HCT116 (cell line): ENCODE results near the gene SDE2. TPM values are rescaled to one million over a fixed set of nuclear protein-coding genes. Genes with fewer than 3 reads are reported as not detected.

Experiments
- ATAC-seq: fragments of 200-7000 bp; cut with Tn5 transposase; 2 replicates; pipeline ENCODE4 v1.9.1; 2020; ENCODE audit warnings: mild to moderate bottlenecking, moderate library complexity
- BruUV-seq: library from RNA; stranded (reverse); fragments of 400-500 nt; replicated peaks from 2 replicates; lab custom pipeline; 2021; lab: Mats Ljungman, UMichigan
- CTCF ChIA-PET: fragments of 300-600 bp; sonication (Branson Sonifier 250); formaldehyde crosslinking; loops from one replicate; lab custom pipeline; 2021; ENCODE audit warnings: antibody characterized with exemption; lab: Charles Lee
- POLR2A ChIA-PET: fragments of 300-600, 350-600 bp; sonication (Branson Sonifier 250); formaldehyde crosslinking; loops from one replicate; lab custom pipeline; 2021; ENCODE audit warnings: antibody characterized with exemption; lab: Charles Lee
- RAD21 ChIA-PET, 2 experiments: fragments of 300-600 bp; sonication (Branson Sonifier 250); formaldehyde crosslinking; loops; one replicate each; lab custom pipeline; 2023; ENCODE audit warnings: low total read pairs in 2 of 2; ENCODE audit not compliant: uncharacterized antibody in 2 of 2, unreplicated experiment in 2 of 2, low non-redundant PET in 1 of 2; lab: Charles Lee
- DNase-seq: peaks from one replicate; pipeline ENCODE4 v3.0.0-alpha.2; 2010; ENCODE audit warnings: low read depth, low spot score
- H2AFZ ChIP-seq: fragments of 200-600 bp; shearing (Covaris generic), sonication (generic); 2 replicates; pipeline ENCODE4 v1.6.1; 2017; ENCODE audit warnings: low read depth, mixed run types, mixed read lengths, antibody characterized with exemption, low read length; ENCODE audit not compliant: poor library complexity, severe bottlenecking
- H3K27ac ChIP-seq: 2 replicates; pipeline ENCODE4 v1.5.1; 2012; ENCODE audit warnings: low read depth, low read length
- H3K27me3 ChIP-seq: fragments of 200-600 bp; sonication (generic); 2 replicates; pipeline ENCODE4 v1.6.1; 2016; ENCODE audit warnings: mixed run types, low read length, mixed read lengths; ENCODE audit not compliant: insufficient read depth
- H3K36me3 ChIP-seq, 2 experiments: fragments of 200-500 bp in 1 of 2; fragments of 200-600 bp in 1 of 2; sonication (Bioruptor generic) in 1 of 2; sonication (generic) in 1 of 2; 2 replicates each; pipeline versions ENCODE4 v1.5.1 to v1.6.1; 2014 to 2016; ENCODE audit warnings: low read length in 2 of 2, inconsistent platforms in 1 of 2, mixed read lengths in 1 of 2, mixed run types in 1 of 2; ENCODE audit not compliant: insufficient read depth in 2 of 2, control insufficient read depth in 1 of 2
- H3K4me1 ChIP-seq, 2 experiments: fragments of 200-600 bp in 1 of 2; sonication (generic) in 1 of 2; 2 replicates each; pipeline versions ENCODE4 v1.5.1 to v1.6.1; 2012 to 2017; ENCODE audit warnings: low read length in 2 of 2, inconsistent platforms in 1 of 2, mild to moderate bottlenecking in 1 of 2, mixed read lengths in 1 of 2, mixed run types in 1 of 2, moderate library complexity in 1 of 2; ENCODE audit not compliant: insufficient read depth in 2 of 2, control insufficient read depth in 1 of 2
- H3K4me2 ChIP-seq: fragments of 200-600 bp; sonication (generic); 2 replicates; pipeline ENCODE4 v1.6.1; 2017; ENCODE audit warnings: mixed run types, low read length, mixed read lengths
- H3K4me3 ChIP-seq, 2 experiments: fragments of 200-600 bp in 1 of 2; sonication (generic) in 1 of 2; replicated peaks in 1 of 2; 2 replicates each; pipeline ENCODE4 v1.5.1; 2011 to 2016; ENCODE audit warnings: low read length in 2 of 2, control low read depth in 1 of 2, low read depth in 1 of 2, mild to moderate bottlenecking in 1 of 2, mixed read lengths in 1 of 2, mixed run types in 1 of 2
- H3K79me2 ChIP-seq: fragments of 200-600 bp; sonication (generic); 2 replicates; pipeline ENCODE4 v1.6.1; 2017; ENCODE audit warnings: mild to moderate bottlenecking, mixed run types, low read length, moderate library complexity, mixed read lengths; ENCODE audit not compliant: insufficient read depth
- H3K9ac ChIP-seq: fragments of 200-600 bp; sonication (generic); 2 replicates; pipeline ENCODE4 v1.6.1; 2016; ENCODE audit warnings: low read length, mixed read lengths
- H3K9me2 ChIP-seq: fragments of 200-600 bp; sonication (generic), shearing (Covaris generic); 2 replicates; pipeline ENCODE4 v1.6.1; 2017; ENCODE audit warnings: mixed run types, mild to moderate bottlenecking, moderate library complexity; ENCODE audit not compliant: insufficient read depth
- H3K9me3 ChIP-seq, 2 experiments: fragments of 200-500 bp in 1 of 2; fragments of 200-600 bp in 1 of 2; sonication (Bioruptor generic) in 1 of 2; sonication (generic) in 1 of 2; 2 replicates each; pipeline ENCODE4 v1.6.1; 2014 to 2017; ENCODE audit warnings: low read length in 2 of 2, mixed read lengths in 2 of 2, inconsistent platforms in 1 of 2, low read depth in 1 of 2, mild to moderate bottlenecking in 1 of 2, mixed run types in 1 of 2, moderate library complexity in 1 of 2; ENCODE audit not compliant: control insufficient read depth in 1 of 2, insufficient read depth in 1 of 2
- H4K20me1 ChIP-seq: fragments of 200-600 bp; sonication (generic), shearing (Covaris generic); 2 replicates; pipeline ENCODE4 v1.6.1; 2017; ENCODE audit warnings: mixed run types, mild to moderate bottlenecking, moderate library complexity; ENCODE audit not compliant: insufficient read depth
- EGR1 ChIP-seq: IDR thresholded peaks from 2 replicates; pipeline ENCODE4 v1.6.1; 2012; ENCODE audit warnings: low read depth
- EZH2 ChIP-seq: fragments of 200-600 bp; sonication (generic); IDR thresholded peaks from 2 replicates; pipeline ENCODE4 v1.6.1; 2017; ENCODE audit warnings: antibody characterized with exemption, mixed run types
- EZH2phosphoT487 ChIP-seq: fragments of 200-600 bp; IDR thresholded peaks from 2 replicates; pipeline ENCODE4 v1.6.1; 2018; ENCODE audit warnings: antibody characterized with exemption, borderline replicate concordance
- JUND ChIP-seq: IDR thresholded peaks from 2 replicates; pipeline ENCODE4 v1.6.1; 2012
- POLR2AphosphoS5 ChIP-seq: IDR thresholded peaks from 2 replicates; pipeline ENCODE4 v1.6.1; 2011; ENCODE audit warnings: mild to moderate bottlenecking, low read depth, low read length, moderate library complexity
- SIN3A ChIP-seq: IDR thresholded peaks from 2 replicates; pipeline ENCODE4 v1.6.1; 2012; ENCODE audit warnings: low read depth
- ZBTB33 ChIP-seq: IDR thresholded peaks from 2 replicates; pipeline ENCODE4 v1.6.1; 2011; ENCODE audit warnings: mild to moderate bottlenecking, low read length, moderate library complexity; ENCODE audit not compliant: insufficient replicate concordance; ENCODE audit errors: extremely low read depth
- ZFX ChIP-seq: fragments of 450-650 bp; IDR thresholded peaks from 2 replicates; pipeline ENCODE4 v1.6.1; 2017
- intact Hi-C: fragments of 100-400 bp; cut with micrococcal nuclease; formaldehyde crosslinking; loops from 2 replicates; pipeline ENCODE4 v1.10.0; 2022
- total RNA-seq: library from RNA; stranded (reverse); gene quantifications from one replicate; pipeline ENCODE4 v1.2.1, GENCODE V29; 2021; ENCODE audit not compliant: unreplicated experiment
- TF ChIP-seq, protein P1 (sequence below): IDR thresholded peaks from 2 replicates; pipeline ENCODE4 v1.6.1; 2012

The SDE2 gene
- total RNA-seq, 1 experiment from 2014 or later: 22.5 TPM

- no peaks in the 10 kb centered on the region for H3K9me2 ChIP-seq
- ATAC-seq: no peak
- ChIA-PET CTCF (no interaction called here), RAD21 (no interaction called here), POLR2A (no interaction called here)
- H3K79me2 ChIP-seq: no peaks in the 10 kb centered on the region
- no peak overlapping the region for H3K4me2 ChIP-seq
- no peak overlapping the region for H3K9ac ChIP-seq
- H3K4me1 ChIP-seq: peaks cover 3% of the 10 kb centered on the region in 2 experiments; a peak in 1 of 4 replicates
- no peaks in the 10 kb centered on the region for H4K20me1 ChIP-seq
- intact Hi-C loops: no loop called here
- no peaks in the 10 kb centered on the region for H3K36me3 ChIP-seq
- no peak overlapping the region for H3K27ac ChIP-seq
- H3K4me3 ChIP-seq: no peak overlapping the region
- no peak overlapping the region for H2AFZ ChIP-seq
- no peaks in the 10 kb centered on the region for H3K27me3 ChIP-seq
- DNase-seq: no peak
- TF ChIP-seq SIN3A: no peak
- no peak for TF ChIP-seq POLR2AphosphoS5
- TF ChIP-seq ZFX: no peak
- no peak for TF ChIP-seq EZH2
- TF ChIP-seq ZBTB33: no peak
- no peak for TF ChIP-seq JUND
- TF ChIP-seq EGR1: no peak
- no peak for TF ChIP-seq EZH2phosphoT487
- TF ChIP-seq, protein P1, sequence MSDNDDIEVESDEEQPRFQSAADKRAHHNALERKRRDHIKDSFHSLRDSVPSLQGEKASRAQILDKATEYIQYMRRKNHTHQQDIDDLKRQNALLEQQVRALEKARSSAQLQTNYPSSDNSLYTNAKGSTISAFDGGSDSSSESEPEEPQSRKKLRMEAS: no peak
- no TSS peak for BruUV-seq
- H3K9me3 ChIP-seq: no peaks in the 10 kb centered on the region
Observed at GRCh38 chr1:225953315-225953714, 45.8 kb downstream of the SDE2 start.
